Kidney epithelial cell (primary cell): ENCODE measurements around the gene BIRC5. TPM values are rescaled to one million over a fixed set of nuclear protein-coding genes. Genes with fewer than 3 reads are reported as not detected.
A peak's percentile ranks its signal among the peaks of the same experiment; 100 is the strongest.

Source experiments
- DNase-seq: peaks from one replicate; pipeline ENCODE4 v3.0.0-alpha.2; 2010; ENCODE audit warnings: low read depth
- H3K27me3 ChIP-seq: 2 replicates; pipeline ENCODE4 v1.6.0; 2011; ENCODE audit warnings: low read length; ENCODE audit not compliant: control insufficient read depth, insufficient read depth
- H3K36me3 ChIP-seq: 2 replicates; pipeline ENCODE4 v1.5.1; 2011; ENCODE audit warnings: low read length; ENCODE audit not compliant: control insufficient read depth, insufficient read depth
- H3K4me3 ChIP-seq: 2 replicates; pipeline ENCODE4 v1.5.1; 2011; ENCODE audit warnings: low read depth, mild to moderate bottlenecking, control low read depth, low read length
- total RNA-seq: library from RNA; depleted of rRNA; stranded (reverse); fragments of >200 nt; gene quantifications from 2 replicates; pipeline ENCODE4 v1.2.3, GENCODE V29; 2015
- TF ChIP-seq, protein P1 (sequence below): IDR thresholded peaks from 2 replicates; pipeline ENCODE4 v1.5.1; 2011; ENCODE audit warnings: mild to moderate bottlenecking, moderate library complexity, low read length, control low read depth, inconsistent platforms; ENCODE audit not compliant: insufficient read depth, poor library complexity, severe bottlenecking

BIRC5 gene
- total RNA-seq, 1 donor from 2014 or later, result 7.2 TPM

DNA sequence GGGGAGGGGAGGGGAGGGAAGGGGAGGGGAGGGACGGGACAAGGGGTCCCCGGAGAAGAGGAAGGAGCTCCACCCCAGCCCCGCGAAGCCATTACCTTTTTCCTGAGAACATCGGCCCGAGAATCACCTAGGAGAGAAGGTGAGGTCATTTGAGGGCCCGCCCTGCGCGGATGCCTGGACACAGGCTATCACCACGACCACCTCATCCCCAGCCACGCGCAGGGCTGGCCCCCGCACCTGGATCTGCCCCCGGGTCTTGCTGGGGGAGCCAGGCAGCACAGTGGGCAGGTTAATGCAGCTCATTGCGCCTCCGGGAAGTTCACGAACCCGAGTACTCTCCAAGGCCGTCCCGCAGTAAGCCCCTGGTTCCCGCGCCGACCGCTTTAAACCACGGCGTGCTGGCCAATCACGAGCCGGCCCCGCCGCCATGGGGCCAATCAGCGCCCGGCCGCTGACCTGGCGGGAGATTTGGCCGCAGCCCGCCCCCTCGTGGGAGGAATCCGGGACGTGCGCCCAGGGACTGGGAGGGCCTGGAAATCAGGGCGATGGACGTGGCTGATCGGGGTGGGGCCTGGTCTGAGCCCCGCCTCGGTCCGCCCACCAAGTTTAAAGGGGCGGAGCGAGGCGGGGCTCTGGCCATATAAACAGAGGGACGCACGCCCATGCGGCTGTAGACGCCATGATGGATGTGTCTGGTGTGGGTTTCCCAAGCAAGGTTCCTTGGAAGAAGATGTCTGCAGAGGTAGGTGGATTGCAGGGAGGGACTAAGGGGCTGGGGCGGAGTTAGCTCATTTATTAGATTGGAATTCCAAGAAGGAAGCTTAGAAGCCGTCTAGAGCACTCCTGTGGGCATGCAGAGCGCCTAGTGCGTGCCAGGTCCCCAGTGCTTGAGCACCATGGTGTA is 27.1 kb upstream of the BIRC5 start, which contains the start of the genes AFMID and TK1:
TSS of gene AFMID (plus strand) at position 671 of the 904 bp plus-strand sequence. CDS start at position 680, 9 bp downstream.
TSS of gene TK1 (minus strand) at position 361 of the 904 bp plus-strand sequence. CDS start at position 303, 58 bp downstream.
- Histone ChIP-seq H3K36me3 (no peaks in the 10 kb centered on the region), H3K27me3 (no peaks in the 10 kb centered on the region)

GRCh38 chr17:78196716-78197115 is 17.3 kb upstream of the BIRC5 start:
- Histone ChIP-seq H3K27me3 (no peaks in the 10 kb centered on the region), H3K36me3 (no peaks in the 10 kb centered on the region), H3K4me3 (no peak overlapping the region)
- DNase-seq, result no peak
- TF ChIP-seq, protein P1, sequence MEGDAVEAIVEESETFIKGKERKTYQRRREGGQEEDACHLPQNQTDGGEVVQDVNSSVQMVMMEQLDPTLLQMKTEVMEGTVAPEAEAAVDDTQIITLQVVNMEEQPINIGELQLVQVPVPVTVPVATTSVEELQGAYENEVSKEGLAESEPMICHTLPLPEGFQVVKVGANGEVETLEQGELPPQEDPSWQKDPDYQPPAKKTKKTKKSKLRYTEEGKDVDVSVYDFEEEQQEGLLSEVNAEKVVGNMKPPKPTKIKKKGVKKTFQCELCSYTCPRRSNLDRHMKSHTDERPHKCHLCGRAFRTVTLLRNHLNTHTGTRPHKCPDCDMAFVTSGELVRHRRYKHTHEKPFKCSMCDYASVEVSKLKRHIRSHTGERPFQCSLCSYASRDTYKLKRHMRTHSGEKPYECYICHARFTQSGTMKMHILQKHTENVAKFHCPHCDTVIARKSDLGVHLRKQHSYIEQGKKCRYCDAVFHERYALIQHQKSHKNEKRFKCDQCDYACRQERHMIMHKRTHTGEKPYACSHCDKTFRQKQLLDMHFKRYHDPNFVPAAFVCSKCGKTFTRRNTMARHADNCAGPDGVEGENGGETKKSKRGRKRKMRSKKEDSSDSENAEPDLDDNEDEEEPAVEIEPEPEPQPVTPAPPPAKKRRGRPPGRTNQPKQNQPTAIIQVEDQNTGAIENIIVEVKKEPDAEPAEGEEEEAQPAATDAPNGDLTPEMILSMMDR, result no peak

More for the DNA sequence above, 27.1 kb upstream of the BIRC5 start, which contains the start of the genes AFMID and TK1:
- peak; percentile 69 for DNase-seq
- TF ChIP-seq, protein P1, result peak; percentile 80
- H3K4me3 ChIP-seq, result peak within 1 kb of the TSS; percentile 52

DNA sequence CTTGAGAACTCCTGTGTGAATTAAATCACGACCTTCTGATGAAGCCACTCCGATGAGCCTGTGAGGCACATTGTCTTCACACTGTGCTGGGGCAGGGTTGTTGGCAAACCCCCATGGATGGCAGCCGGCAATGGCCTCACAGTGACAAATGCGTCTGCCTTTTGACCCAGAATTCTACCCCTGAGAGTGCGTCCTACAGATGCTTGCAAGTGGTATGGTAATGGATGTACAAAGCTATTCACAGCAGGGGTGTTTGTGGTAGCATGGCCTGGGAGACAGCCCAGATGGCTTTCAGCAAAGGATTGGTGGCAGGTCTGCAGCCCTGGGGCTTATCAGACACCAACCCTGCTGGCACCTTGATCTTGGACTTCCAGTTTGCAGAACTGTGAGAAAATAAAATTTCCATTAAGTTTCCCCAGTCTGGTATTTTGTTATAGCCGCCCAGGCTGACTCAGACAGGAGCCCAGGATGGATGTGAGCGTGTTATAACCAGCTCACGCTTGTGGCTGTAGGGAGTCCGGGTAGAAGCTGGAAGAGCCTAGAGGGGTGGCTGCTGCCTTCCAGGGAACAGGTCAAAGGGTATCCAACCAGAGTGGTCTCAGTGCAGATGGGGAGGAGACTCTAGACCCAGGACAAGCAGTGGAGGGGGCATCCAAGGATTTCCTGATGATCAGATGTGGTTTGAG is 16.8 kb upstream of the BIRC5 start:
- Histone ChIP-seq H3K4me3 (no peak overlapping the region), H3K27me3 (no peaks in the 10 kb centered on the region), H3K36me3 (no peaks in the 10 kb centered on the region)
- no peak for DNase-seq
- TF ChIP-seq, protein P1, result no peak

GRCh38 chr17:78200451-78200850 is 13.6 kb upstream of the BIRC5 start:
- no peaks in the 10 kb centered on the region for H3K36me3 ChIP-seq
- no peak for DNase-seq
- H3K27me3 ChIP-seq, result no peaks in the 10 kb centered on the region
- no peak overlapping the region for H3K4me3 ChIP-seq
- TF ChIP-seq, protein P1, result no peak

DNA sequence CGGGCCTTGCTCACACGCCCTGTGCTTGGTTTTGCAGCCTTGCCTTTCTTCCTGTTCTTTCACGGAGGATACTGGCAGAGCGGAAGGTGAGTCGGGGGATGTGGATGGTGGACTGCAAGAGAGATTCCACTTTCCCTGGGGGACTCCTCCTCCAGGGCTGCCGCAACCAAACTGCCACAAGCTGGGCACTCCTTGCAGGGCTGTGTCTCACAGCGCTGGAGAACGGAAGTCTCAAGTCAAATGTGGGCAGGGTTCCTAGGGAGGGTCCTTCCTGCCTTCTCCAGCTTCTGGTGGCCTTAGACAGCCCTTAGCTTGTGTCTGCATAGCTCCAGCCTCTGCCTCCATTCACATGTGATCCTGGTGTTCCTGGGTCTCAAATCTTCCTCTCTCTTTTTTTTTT is 11.4 kb upstream of the BIRC5 start:
- TF ChIP-seq, protein P1, result no peak
- H3K4me3 ChIP-seq, result no peak overlapping the region

More for the DNA sequence above, 11.4 kb upstream of the BIRC5 start:
- Histone ChIP-seq H3K27me3 (no peaks in the 10 kb centered on the region), H3K36me3 (no peaks in the 10 kb centered on the region)
- DNase-seq, result no peak
